H7 (cell line): Measurements from ENCODE around the gene TIGD6. TPM values are rescaled to one million over a fixed set of nuclear protein-coding genes. Genes with fewer than 3 reads are reported as not detected.

Source experiments
- DNase-seq: peaks from one replicate; pipeline ENCODE4 v3.0.0; 2012
- H3K27me3 ChIP-seq: 2 replicates; pipeline ENCODE4 v1.6.0; 2011; ENCODE audit warnings: mild to moderate bottlenecking, low read length; ENCODE audit not compliant: control insufficient read depth, insufficient read depth
- H3K36me3 ChIP-seq: replicated peaks from 2 replicates; pipeline ENCODE4 v1.5.1; 2011; ENCODE audit warnings: low read length; ENCODE audit not compliant: control insufficient read depth, insufficient read depth
- H3K4me3 ChIP-seq: 2 replicates; pipeline ENCODE4 v1.5.1; 2011; ENCODE audit warnings: low read depth, mild to moderate bottlenecking, control low read depth, low read length, moderate library complexity; ENCODE audit not compliant: insufficient read depth
- total RNA-seq: library from RNA; depleted of rRNA; stranded (reverse); fragments of >200 nt; shearing (Covaris generic); gene quantifications from 2 replicates; pipeline ENCODE4 v1.2.3, GENCODE V29; 2014

TIGD6 gene
- total RNA-seq, 1 experiment from 2014 or later: 3.9 TPM

GRCh38 chr5:149975409-149975808 is 25.0 kb downstream of the TIGD6 start:
- no peaks in the 10 kb centered on the region; the same call in 1 of the 2 replicates for H3K36me3 ChIP-seq
- H3K4me3 ChIP-seq: no peak overlapping the region
- DNase-seq: no peak
- no peaks in the 10 kb centered on the region for H3K27me3 ChIP-seq

GRCh38 chr5:149969181-149969930 is 31.1 kb downstream of the TIGD6 start:
- no peaks in the 10 kb centered on the region for H3K27me3 ChIP-seq
- DNase-seq: no peak
- H3K36me3 ChIP-seq: no peaks in the 10 kb centered on the region
- no peak overlapping the region for H3K4me3 ChIP-seq

- no peaks in the 10 kb centered on the region for H3K27me3 ChIP-seq
These were observed 33.5 kb downstream of the TIGD6 start for GRCh38 chr5:149966946-149967345.

DNA sequence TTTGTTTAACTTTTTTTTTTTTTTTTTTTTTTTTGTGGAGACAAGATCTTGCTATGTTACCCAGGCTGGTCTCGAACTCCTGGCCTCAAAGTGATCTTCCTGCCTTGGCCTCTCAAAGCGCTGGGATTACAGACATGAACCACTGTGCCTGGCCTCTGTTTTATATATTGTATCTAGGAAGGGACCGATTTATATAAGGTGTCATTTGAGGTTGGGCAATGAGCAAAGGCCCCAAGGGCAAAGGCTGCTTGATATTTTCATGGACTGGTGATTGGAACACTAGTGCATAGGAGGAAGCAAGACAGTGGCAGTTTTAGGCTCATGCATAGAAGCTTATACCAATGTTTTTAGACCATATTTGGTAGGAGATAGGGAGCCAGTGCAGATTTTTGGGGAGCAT is 36.7 kb downstream of the TIGD6 start:
- no peak for DNase-seq
- H3K36me3 ChIP-seq: no peaks in the 10 kb centered on the region
- H3K27me3 ChIP-seq: no peaks in the 10 kb centered on the region; the same call in 1 of the 2 replicates
- H3K4me3 ChIP-seq: no peak overlapping the region

More at GRCh38 chr5:149966946-149967345, 33.5 kb downstream of the TIGD6 start:
- DNase-seq: no peak
- no peaks in the 10 kb centered on the region for H3K36me3 ChIP-seq
- H3K4me3 ChIP-seq: no peak overlapping the region

DNA sequence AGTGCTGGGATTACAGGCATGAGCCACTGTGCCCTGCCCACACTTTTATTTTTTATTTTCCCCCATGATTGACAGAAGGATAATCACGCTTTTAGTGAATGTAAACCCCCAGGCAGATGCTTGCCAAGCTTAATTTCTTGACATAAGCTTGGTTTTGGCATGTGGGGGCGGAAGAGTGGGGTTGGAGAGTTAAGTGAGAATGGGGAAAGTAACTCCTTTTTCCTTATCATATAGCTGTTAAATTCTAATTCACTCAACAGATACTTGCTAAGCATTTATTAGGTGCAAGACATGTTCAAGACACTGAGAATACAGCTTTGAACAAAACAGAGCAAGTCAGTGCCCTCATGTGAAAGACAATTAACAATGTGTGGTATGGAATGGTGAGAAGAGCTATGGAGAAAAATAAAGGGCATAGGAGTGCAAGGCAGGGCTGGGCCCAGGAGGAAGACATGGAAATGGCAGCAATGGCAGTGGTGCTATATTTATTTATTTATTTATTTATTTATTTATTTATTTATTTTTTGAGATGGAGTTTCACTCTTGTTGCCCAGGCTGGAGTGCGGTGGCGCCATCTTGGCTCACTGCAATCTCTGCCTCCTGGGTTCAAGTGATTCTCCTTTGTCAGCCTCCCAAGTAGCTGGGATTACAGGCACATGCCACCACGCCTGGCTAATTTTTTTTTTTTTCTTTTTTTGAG is 37.7 kb downstream of the TIGD6 start:
- DNase-seq: no peak
- H3K27me3 ChIP-seq: no peaks in the 10 kb centered on the region; the same call in 1 of the 2 replicates
- no peaks in the 10 kb centered on the region for H3K36me3 ChIP-seq
- H3K4me3 ChIP-seq: no peak overlapping the region

DNA sequence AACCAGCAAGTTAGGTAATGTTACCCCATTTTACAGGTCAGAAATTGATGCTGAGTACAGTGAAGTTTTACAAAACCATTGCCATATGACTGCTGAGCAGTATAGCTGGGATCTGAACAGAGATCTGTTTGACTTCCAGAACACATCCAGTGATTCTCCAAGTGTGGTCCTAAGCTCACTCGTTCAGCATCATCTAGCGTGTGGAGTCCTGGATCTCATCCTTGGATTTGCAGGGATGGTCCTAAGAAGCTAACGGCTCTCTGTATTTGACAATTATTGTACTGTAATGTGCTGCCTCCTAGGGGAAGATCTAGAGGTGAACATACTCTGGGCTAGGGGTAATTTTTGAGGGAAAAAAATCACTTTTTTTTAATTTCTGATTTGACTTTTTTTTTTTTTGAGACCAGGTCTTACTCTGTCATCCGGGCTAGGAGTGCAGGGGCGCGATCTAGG is 38.5 kb downstream of the TIGD6 start:
- DNase-seq: peak; percentile 62
- Histone ChIP-seq H3K4me3 (no peak overlapping the region), H3K36me3 (no peaks in the 10 kb centered on the region), H3K27me3 (no peaks in the 10 kb centered on the region; the same call in 1 of the 2 replicates)

GRCh38 chr5:149961186-149961685 is 39.2 kb downstream of the TIGD6 start:
- no peaks in the 10 kb centered on the region for H3K36me3 ChIP-seq
- no peak for DNase-seq

GRCh38 chr5:149960272-149961185 is 39.9 kb downstream of the TIGD6 start, which contains the start of gene SLC26A2:
Gene SLC26A2, plus strand, starts transcription at chr5:149960758. Its CDS starts 16,895 bp downstream, at chr5:149977653.
- Histone ChIP-seq H3K4me3 (peak within 1 kb of the TSS; percentile 84), H3K36me3 (no peaks in the 10 kb centered on the region), H3K27me3 (no peaks in the 10 kb centered on the region; the same call in 1 of the 2 replicates)
- peak; percentile 98 for DNase-seq

More at GRCh38 chr5:149961186-149961685, 39.2 kb downstream of the TIGD6 start:
- H3K27me3 ChIP-seq: no peaks in the 10 kb centered on the region; the same call in 1 of the 2 replicates
- H3K4me3 ChIP-seq: peak overlapping the region; percentile 84

DNA sequence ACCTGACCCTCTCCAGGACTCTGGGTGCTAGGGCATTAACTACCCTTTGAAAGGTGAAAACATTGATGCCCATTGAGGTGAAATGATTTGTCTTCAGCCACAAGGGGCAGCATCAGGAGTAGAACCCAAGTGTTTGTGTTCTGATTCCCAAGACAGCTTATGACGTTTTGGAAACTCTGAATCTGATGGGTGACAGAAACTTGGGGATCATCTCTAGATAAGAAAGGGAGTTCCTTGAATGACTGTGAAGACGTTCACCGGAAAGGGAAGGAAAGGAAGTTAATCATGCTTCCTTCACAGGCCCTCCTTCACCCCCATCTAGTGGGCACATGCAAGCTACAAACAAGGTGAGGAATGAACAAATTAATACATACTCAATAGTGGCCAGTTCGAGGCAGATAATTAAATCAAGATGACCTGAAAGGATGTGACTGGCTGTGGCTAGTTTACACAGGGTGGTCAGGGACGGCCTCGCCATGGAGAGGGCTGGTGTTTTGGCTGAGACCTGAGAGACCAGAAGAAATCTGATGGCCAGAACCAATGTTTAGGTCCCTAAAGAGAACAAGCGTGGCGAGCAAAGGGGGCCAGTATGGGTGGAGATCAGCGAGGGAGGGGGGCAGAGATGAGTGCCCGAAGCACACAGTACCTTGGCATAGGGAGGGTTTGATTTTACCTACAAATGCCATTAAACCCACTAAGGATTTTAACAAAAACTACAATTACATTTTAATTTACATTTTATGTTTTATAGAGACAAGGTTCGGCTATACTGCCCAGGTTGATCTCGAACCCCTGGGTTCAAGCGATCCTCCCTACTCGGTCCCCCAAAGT is 40.8 kb downstream of the TIGD6 start:
- peak; percentile 68 for DNase-seq
- H3K4me3 ChIP-seq: peak overlapping the region; percentile 84
- no peaks in the 10 kb centered on the region; the same call in 1 of the 2 replicates for H3K27me3 ChIP-seq
- no peaks in the 10 kb centered on the region for H3K36me3 ChIP-seq

- no peaks in the 10 kb centered on the region for H3K36me3 ChIP-seq
- no peak for DNase-seq
- H3K27me3 ChIP-seq: no peaks in the 10 kb centered on the region; the same call in 1 of the 2 replicates
- H3K4me3 ChIP-seq: no peak overlapping the region
These were observed 42.6 kb downstream of the TIGD6 start for GRCh38 chr5:149957855-149958254.

DNA sequence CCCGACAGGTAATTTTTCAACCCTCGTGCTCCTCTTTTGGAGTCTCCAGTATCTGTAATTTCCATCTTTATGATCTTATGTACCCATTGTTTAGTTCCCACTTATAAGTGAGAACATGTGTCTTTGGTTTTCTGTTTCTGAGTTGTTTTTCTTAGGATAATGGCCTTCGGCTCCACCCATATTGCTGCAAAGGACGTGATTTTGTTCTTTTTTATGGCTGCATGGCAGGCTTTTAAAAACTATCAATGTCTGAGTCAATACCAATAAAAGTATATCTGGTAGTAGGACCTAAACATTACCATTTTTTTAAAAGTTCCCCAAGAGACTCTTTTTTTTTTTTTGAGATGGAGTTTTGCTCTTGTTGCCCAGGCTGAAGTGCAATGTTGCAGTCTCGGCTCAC is 43.8 kb downstream of the TIGD6 start:
- Histone ChIP-seq H3K27me3 (no peaks in the 10 kb centered on the region; the same call in 1 of the 2 replicates), H3K36me3 (no peaks in the 10 kb centered on the region), H3K4me3 (no peak overlapping the region)
- DNase-seq: no peak

DNA sequence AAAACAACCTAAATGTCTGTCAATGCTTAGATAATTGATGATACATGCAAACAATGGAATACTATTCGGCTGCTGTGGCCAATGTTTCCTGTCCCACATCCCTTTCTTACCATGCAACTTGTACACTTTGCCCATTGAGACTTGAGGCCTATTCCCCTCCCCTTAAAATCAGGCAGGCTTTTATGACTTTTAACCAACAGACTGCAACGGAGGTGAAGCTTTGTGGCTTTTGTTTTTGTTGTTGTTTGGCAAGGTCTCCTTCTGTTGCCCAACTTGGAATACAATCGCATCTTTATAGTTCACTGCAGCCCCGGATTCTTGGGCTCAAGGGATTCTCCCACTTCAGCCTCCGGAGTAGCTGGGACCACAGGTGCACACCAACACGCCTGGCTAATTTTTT is 45.7 kb downstream of the TIGD6 start:
- Histone ChIP-seq H3K27me3 (no peaks in the 10 kb centered on the region), H3K36me3 (no peaks in the 10 kb centered on the region), H3K4me3 (no peak overlapping the region)
- no peak for DNase-seq

DNA sequence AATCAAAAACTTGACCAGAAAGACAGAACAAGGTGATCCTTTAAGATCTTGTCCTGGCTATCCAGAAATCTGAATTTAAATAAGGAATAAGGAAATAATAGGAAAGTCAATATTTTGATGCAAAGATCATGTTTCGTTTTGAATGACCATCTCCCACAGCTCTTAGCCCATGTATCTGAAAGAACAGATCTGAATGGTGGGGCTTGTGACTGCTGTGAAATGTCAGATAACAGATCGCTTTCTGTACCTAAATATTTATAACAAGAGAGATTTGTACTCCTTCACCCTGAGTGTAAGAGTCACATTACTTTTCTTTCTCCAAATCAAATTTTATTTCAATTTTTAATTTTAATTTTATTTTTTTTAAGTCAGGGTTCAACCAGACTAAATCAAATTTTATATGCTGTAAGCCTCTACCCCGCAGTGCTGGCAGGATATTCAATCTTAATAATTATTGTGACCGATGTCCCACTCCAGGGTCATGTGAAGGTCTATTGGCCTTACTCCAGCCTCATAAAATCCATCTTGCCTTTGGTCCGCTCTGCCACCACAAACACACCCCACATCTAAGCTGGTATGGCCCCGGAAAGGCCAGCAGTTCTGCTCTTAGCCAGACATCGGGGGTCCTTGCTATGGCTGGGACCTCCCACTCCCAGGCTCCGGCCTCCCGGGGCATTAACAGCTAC is 46.9 kb downstream of the TIGD6 start:
- DNase-seq: no peak
- Histone ChIP-seq H3K4me3 (no peak overlapping the region), H3K27me3 (no peaks in the 10 kb centered on the region), H3K36me3 (no peaks in the 10 kb centered on the region)
